HG03066 (cell line): ENCODE measurements around the gene TMEM87B.
"Not testable (repeated sequence)": the region's sequence is repeated elsewhere in the genome, so short reads cannot be mapped to it uniquely, and the experiment has no call there.

Experiments used
- ATAC-seq: cut with Tn5 transposase; IDR thresholded peaks from one replicate; pipeline ENCODE4 v1.9.1; 2021; ENCODE audit warnings: low read depth; ENCODE audit not compliant: unreplicated experiment

The TMEM87B gene

DNA sequence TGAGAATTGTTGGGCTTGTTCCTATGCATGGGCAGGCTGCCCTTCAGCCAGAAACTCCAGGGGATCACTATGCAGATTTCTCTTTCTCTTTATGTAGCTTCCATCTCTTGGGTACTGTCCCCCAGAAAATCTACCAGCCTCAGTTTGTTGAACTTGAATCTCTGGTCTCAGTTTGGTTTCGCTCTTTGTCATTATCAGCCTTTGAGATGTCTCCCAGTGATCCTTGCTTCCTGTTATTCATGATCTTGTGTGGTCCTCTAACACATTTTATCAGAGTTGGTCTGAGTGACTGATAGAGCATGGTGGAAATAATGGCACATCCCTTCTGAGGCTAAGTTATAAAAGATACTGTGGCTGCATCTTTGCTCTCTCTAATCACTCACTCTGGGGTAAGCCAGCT lies 7.8 kb downstream of the TMEM87B start:
- ATAC-seq: no peak

DNA sequence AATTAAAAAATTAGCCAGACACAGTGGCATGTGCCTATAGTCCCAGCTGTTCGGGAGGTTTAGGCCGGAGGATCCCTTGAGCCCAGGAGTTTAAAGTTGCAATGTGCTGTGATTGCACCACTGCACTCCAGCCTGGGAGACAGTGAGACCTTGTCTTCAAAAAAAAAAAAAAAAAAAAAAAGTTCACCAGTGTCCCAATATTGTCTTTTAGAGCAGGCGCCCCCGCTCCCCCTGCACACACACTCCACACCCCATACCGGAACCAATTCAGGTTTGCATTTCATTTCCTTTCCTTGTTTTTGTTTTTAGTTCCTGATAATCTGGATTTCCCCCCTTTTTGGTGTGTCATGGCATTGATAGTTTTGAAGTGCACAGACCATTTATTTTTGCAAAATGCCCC lies 10.4 kb downstream of the TMEM87B start:
- ATAC-seq: no peak

DNA sequence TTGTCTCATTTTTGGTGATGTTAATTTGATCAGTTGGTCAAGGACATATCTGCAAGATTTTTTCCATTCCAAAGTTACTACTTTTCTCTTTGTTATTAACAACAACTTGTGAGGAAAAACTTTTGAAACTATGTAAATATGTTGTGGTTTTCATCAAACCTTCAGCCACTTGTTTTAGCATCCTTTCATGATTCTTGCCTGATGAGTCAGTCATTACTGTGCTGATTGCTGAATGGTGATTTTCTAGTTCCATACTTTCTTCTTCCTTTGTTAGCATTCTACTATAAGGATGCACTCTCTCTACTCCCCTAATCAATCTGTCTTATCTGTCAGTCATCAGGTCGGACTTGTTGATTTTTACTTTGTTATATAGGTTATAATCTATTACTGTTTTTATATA lies 10.9 kb downstream of the TMEM87B start:
- ATAC-seq: no peak

DNA sequence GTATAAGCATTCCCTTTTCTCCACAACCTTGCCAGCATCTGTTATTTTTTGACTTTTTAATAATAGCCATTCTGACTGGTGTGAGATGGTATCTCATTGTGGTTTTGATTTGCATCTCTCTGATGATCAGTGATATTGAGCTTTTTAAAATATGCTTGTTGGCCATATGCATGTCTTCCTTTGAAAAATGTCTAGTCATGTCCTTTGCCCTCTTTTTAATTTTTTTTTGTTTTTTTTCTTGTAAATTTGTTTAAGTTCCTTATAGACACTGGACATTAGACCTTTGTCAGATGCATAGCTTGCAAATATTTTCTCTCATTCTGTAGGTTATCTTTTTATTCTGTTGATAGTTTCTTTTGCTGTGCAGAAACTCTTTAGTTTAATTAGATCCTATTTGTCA lies 14.7 kb downstream of the TMEM87B start:
- ATAC-seq: not testable (repeated sequence)

DNA sequence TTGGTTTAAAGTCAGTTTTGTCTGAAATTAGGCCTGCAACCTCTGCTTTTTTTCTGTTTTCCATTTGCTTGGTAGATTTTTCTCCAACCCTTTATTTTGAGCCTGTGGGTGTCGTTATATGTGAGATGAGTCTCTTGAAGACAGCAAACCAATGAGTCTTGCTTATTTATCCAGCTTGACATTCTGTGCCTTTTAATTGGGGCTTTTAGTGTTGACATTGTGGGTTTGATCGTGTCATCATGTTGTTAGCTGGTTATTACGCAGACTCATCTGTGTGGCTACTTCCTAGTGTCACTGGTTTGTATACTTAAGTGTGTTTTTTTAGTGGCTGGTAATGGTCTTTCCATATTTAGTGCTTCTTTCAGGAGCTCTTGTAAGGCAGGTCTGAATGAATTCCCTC lies 18.8 kb downstream of the TMEM87B start:
- ATAC-seq: no peak

DNA sequence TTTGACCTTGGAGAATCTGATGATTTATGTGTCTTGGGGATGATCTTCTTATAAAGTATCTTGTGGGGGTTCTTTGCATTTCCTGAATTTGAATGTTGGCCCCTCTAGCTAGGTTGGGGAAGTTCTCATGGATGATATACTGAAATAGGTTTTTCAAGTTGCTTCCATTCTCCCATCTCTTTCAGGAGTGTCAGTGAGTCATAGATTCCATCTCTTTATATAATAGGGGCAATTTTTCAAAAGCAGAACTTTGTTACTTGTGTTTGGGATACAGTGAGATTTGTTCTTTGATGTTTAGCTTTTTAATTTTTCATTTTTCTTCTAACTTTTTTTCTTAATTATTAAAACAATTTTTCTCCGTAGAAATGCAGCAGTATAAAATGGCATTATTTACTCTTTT lies 19.4 kb downstream of the TMEM87B start:
- no peak for ATAC-seq

DNA sequence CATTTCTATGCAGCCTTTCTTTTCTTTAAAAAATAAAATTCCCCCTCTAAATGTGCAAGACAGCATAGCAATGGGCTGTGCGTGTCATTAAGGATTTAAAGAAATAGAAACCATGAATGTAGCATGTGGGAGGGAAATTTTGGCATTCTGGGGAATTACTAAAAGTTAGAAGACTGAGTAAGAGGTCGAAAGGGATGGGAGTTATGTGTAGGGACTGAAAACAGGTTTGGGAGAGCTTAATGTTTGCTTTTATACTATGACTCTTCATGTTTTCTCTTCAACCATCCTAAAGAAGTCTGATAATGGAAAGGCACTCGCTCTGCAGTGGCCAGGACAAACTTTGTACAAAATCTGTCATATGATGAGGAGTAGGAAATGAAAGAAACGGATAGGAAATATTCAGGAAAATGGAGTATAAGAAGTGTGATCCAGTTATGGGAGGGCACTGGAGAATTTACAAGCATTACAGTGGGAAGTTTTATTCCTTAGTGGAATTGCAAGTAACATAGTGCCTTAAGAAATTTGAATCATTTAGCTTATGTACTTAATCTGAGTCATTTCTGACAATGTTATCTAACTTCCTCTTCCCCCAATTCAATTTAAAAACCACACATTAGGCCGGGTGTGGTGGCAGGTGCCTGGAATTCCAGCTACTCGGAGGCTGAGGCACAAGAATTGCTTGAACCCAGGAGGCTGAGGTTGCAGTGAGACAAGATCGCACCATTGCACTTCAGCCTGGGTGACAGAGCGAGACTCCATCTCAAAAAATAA lies 20.6 kb downstream of the TMEM87B start:
- ATAC-seq: no peak

DNA sequence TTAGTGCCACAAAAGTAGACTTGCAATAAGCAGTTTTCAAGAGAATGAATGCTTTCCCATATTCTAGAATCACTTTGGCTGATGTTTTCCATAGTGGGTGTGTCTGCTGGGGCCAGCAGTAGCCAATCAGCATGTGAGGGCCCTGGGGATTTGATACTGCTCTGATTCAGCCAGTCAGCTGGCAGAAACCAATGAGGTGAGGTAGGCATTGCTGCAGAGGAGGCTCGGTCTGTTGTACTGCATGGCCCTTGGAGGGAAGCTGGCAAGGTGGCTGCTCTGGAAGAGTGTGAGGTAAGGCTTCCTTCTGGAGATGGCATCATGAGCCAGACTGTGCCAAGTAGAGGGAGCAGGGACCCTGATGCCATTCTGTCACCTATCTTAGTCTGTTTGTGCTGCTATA lies 22.7 kb downstream of the TMEM87B start:
- ATAC-seq: no peak

DNA sequence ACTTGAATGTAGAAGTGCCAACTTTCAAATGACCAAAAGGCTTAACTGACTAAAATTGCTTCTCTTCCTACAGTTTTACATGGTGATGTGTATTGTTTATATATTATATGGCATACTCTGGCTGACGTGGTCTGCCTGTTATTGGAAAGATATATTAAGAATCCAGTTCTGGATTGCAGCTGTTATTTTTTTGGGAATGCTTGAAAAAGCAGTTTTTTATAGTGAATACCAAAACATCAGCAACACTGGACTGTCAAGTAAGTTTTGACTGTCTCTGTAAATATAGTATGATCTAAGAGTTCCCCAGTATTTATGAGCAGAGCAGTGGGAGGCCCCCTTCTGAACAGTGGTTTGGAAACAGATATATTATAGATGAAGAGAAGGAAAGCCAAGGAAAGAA lies 26.2 kb downstream of the TMEM87B start:
- no peak for ATAC-seq

DNA sequence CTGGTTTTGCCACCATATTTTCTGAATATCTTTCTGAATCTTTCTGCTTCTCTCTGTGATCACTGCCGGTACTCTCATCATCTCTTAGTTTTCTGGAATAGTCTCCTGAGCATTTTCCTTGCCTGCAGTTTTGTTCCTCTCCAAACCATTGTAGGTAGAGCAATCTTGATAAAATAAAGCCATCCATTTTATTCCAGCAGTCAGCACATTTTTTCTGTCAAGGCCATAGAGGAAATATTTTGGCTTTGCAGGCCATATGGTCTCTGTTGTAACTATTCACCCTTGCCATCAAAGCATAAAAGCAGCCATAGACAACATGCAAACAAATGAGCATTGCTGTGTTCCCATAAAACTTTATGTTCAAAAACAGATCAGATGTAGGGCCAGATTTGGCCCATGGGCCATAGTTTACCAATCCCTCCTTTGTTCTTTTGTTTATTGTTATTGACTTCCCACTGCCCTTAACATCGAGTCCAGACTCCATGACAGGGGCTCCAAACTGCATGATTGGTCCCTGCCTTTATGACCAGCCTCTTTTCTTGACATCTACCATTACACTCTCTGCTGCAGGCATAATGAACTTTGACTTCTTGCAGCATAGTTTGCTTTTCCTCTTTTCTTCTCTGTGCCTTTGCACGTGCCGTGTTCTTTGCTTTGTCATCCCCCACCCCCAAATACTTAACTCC lies 29.8 kb downstream of the TMEM87B start:
- ATAC-seq: no peak

DNA sequence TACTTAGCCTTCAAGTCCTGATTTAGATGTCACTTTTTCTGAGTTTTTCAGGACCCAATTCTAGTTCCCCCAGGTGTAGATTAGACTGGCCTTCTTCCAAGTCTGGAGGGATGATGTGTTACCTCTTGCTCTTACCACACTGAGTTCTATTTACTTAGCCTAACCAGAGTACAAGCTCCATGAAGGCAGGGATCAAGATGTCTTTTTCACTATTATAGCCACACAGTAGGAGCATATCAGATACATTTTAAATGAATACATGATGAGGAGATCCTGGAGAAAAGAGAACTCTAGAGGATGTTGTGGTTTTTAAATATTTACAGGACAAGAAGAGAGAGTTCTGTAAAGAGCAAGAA lies 30.3 kb downstream of the TMEM87B start:
- no peak for ATAC-seq

DNA sequence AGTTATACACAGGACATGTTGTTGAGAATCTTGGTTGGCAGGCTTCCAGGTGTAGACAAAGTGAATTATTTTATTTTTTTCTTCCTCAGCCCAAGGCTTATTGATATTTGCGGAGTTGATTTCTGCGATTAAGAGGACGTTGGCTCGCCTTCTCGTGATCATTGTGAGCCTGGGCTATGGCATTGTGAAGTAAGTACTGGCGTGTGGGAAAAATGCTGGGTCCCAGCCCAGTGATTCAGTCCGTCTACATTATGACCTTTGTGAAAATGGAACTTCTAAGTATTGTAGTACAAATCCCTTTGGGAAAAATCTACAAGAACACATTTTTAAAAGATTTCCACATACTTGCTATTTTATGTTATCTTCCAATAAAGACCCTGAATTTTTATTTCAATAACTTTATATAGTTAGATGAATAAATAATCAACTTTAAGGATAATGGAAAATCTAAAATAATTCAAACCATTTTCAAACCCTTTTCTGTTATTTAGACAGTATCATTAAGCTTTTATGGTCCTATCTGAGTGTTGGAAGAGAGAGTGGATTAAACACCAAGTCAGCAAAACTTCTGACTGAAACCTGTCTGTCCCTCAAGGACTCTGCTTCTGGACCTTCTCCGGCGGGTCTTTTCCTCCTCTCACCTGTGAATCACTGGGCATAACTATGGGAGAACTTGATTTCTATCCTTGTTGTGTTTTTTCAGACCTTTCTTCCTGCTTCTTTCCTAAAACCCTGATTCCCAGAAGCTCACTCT lies 31.0 kb downstream of the TMEM87B start:
- no peak for ATAC-seq

DNA sequence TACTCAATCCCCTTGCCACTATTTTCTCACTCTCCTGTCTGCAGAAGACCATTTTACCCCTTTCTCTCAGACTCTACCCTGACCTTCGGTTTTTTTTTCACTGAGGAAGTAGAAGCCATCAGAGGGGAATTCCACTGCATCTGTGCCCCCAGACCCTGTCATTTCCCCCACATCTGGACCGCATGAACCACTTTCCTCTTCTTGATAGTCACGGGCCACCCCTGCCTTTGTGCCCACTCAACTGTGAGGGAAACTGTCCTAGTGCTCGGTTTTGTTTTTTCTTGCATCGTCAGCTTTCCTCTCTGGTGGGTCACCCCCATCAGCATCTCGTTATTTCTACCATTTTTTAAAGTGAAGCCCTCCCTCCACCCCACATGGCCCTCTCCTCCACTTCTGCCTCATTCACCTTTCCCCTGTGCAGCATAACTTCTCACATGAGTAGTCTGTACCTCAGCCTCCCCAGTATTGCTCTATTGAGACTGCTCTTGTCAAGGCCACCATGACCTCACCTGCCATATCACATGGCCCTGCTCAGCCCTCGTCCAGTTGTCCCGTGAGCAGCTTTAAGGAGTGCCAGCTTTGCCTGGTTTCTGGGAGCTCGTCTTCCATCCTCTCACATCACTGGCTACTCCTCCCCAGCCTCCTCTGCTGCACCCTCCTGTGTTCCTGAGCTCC lies 32.4 kb downstream of the TMEM87B start:
- ATAC-seq: no peak

DNA sequence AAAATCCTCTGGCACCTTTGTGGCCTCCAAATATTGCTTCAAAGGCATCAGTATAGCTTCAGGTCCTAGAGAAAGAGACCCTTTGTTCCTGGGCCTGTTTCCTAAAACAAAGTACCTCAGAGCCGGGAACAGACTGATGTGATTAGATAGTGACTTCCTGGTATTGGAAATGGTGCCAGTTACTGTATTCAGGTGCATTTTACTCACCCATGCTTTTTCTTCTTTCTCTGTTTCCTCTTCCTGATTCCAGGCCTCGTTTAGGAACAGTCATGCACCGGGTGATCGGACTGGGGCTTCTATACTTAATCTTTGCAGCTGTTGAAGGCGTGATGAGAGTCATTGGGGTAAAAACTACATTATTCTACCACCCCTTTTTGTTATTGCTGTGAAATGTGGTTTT lies 34.3 kb downstream of the TMEM87B start:
- ATAC-seq: no peak

DNA sequence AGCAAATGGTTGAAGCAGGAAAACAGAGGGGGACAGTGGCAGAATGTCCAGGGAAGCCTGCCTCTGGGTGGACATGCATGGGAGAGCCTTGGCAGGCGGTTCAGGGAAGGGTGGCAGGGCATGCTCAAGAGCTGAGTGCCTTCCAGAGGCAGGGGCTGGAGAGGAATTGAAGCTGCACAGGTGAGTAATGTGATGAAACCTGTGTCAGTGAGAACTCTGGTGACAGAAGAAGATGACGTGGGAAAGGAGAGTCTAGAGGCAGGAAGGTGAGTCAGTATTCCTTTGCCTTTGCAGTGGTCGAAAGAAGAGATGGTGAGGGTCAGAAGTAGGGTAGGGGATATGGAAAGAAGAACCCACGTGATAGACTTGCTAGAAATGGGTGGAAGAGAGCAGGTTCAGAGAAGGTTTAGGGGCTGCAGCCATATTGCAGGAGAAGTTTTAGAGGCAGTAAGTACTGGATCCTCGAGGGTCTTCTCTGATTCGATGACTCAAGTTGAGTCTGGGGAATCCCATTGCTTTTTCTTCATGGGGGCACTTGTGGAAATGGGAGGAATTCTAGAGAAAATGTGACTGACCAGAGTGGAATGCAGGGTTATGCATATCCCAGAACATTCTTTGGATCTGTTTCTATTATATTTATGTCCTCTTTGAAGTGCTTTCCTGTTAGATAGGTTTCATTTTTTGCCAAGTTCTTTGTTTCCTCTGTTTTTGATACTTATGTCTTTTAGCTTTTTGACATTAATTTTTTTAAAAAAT lies 37.4 kb downstream of the TMEM87B start:
- no peak for ATAC-seq

DNA sequence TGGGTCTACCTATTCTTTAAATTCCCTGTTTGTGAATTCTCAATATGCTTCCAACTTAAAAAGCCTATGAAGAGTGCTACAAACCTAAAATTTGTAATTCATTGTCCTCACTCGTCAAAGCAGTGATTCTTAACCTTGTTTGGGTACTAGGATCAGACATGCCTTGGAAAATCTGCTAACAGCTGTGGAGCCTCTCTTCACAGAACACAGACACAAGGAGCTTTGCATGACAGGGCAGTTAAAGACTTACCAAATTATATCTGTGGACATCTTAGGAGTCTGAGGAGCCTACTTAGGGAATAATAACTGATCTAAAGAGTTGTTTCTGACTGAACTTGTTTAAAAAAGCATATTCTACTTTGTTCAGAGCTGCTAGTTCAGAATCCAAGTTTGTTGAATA lies 38.1 kb downstream of the TMEM87B start:
- no peak for ATAC-seq

DNA sequence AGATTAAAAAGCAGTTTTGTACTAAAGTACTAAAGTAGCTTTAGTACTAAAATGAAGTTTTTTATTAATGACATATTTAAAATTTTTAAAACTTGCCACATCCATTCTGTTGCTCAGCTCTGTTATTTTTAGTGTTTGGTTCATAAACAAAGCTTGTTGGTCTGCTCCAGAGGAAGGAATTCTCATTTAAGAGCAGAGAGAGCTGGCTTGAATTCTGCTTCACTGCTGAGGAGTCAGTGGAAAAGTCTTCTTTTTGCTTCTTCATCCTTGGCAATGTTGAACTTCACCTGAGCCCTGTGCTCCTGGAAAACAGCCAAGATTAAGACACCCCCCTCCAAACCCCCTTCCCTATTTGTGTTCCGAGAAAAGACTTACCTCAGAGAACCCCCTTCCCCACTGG lies 40.6 kb downstream of the TMEM87B start:
- ATAC-seq: no peak

DNA sequence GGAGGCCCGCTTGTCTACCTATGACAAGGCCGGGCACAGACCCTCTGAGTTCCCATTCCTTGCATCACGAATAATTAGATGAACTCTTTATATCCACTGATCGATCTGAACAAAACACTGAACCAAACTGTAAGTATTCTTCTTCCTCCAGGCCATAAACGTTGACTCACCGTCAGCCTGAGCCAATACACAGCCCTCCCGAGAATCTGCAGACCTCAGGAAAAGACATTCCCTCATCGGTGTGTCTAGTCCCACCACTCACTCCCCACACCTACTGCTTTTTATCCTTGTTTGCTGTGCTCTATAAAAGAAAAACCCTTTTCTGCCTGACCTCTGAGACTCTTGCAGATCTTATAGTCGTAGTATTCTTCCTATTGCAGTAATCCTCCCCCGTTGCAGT lies 41.0 kb downstream of the TMEM87B start:
- no peak for ATAC-seq

DNA sequence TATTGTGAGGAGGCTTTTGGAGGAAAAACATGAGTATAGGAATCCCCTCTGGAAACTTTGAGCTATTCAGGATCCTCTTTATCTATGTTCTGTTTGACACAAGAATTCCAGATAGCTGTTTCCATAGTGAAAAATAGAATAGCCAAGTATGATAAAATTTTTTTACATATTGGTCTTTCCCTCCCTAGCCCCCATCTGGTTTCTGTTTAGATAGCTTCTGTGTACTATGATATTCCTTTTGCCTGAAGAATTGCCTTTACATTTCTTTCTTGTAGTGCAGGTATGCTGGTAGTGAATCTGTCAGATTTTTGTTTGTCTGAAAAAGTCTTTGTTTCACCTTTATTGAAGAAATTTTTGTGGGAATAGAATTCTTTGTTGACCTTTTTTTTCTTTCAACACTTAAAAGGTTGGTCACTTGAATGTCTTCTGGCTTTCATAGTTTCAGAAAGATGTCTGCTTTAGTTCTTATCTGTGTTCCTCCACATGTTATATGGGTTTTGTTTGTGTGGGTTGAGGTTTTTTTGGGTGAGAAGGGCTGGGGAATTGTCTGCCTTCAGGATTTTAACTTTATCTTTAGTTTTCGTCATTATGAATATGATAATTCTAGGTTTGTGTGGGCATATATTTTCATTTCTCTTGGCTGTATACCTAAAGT lies 53.2 kb downstream of the TMEM87B start:
- no peak for ATAC-seq

DNA sequence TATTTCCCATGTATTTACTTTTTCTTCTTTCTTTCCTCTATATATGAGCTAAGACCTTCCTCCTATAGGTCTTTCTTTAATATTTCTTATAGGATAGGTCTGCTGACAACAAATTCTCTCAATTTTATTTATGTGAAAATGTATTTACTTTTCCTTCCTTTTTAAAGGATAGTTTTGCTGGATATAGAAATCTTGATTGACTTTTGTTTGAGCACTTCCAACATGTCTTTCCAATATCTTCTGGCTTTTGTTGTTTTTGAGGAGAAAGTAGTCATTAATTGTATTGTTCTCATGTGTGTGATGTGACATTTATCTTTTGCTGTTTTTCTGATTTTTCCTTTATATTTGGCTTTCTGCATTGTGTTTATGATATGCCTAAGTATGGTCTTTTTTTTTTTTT lies 54.2 kb downstream of the TMEM87B start:
- ATAC-seq: no peak
